Anterior cingulate cortex (tissue), 58 donors: ENCODE measurements around the gene SLIT2.

ENCODE experiments used
- DNase-seq, 58 donors: peaks; one replicate each; lab custom pipeline; 2025; lab: John Stamatoyannopoulos, UW

The SLIT2 gene

DNA sequence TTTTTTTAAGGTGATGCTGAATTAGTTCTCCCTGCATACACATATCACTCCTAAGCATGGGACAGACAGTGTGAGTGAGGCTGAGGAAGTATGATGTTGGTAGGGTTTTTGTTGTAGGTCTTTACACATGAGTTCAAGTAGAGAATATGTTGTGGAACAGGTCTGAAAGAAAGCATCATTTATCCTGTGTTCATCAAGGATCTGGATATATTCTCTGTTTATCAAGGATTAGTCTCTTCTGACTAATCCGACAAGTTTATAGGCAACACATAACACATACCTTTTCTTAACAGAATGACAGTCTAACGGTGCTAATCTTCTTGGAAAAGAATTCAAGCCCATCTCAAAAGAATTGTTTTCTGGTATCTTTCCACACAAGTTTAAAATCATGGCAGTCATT is 10.5 kb downstream of the SLIT2 start:
- no peak for DNase-seq

GRCh38 chr4:20264688-20265087 is 13.0 kb downstream of the SLIT2 start:
- DNase-seq = no peak

- no peak for DNase-seq
Observed at GRCh38 chr4:20265726-20266125, 14.0 kb downstream of the SLIT2 start.

- no peak for DNase-seq
Observed at GRCh38 chr4:20266215-20267082, 14.7 kb downstream of the SLIT2 start.

DNA sequence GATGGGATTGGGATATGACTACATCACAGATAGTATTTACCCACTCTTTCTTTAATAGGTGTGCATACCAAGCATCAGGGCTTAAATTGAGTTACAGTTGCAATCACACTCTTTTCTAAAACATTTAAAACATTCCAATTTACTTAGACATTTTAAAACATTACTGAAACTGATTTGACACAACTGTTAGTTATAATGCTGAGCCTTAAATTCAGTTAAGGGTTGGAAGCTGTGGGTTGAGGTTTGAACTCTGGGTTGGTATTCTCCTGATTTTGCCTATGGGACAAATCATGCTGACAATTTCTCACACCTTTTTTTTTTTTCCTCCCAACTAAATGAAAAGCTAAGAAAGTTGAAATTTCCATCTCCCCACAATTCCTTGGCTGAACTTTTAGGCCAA is 16.3 kb downstream of the SLIT2 start:
- DNase-seq = no peak

DNA sequence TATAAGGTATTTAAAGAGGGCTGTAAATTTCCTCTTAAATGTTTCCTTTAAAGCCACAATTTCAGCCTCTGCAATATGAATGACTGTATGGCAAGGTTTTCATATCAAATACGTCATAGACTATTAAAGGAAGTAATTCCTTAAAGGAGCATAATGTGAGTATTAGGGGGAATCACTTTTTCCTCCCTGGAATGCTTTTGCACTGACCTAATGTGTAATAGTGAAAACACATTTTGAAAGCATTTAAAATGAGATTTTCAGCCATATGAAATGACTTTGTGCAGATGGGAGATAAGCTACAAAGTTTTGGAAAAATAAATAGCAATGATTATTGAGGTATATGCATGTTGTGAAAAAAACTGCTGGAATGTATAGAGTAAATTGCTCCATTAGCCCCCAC is 17.6 kb downstream of the SLIT2 start:
- DNase-seq = no peak

DNA sequence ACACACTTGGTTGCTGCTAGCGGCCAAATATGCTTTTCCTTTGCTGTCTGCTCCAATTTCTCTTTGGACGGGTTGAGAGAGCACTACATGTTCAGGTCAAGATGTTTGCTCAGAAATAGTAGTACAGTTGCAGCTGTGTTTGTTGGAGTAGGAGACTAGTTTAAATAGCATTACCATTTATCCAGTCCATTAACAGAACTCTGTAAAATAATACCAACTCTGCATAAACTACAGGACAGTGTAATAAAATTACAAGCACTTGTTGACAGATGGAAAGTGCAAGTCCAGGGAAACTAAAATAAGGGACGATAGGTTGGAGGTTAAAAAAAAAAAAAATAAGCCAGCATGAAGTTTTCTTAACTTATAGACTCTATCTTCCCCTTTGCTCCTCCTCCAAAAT is 20.2 kb downstream of the SLIT2 start:
- DNase-seq = no peak

DNA sequence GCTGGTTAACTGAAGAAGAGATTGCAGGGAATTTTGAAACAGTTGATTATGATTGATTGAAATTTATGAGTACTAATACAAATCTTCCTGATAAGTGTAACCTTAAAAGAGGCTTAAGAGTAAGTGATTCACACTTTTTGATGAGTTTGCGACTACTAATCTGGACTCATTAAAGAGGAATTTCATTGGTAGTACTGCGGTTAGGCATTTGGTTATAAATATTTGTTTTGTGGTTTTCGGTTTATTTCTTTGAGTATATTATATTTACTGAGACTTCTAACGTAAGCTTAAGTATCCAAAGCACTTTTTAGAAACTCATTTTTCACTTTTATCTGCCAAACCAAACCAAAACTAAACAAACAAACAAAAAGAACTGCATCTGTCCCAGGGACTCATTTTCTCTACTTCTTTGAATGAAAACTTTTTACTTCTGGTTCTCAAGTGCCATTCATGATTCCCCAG is 20.7 kb downstream of the SLIT2 start:
- DNase-seq = no peak

- DNase-seq = no peak
Observed at GRCh38 chr4:20273793-20274192, 22.1 kb downstream of the SLIT2 start.

DNA sequence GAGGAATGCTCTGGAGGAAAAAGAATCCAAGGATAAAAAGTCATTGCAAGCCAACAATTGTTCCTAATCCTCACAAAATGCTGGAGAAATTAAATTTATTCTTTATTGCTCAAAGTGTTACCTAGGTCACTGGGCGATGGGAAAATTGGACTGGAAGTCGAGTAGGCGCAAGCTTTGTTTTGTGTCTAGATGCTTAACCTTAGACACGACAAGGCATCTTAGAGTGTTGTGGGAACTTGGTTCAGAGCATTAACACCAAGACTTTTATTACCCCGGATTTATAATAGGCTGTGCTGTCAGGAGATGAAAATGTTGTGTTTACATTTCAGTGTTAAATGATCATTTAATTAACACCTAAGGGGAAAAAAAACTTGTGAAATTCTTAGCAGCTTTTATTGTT is 25.1 kb downstream of the SLIT2 start:
- no peak for DNase-seq

DNA sequence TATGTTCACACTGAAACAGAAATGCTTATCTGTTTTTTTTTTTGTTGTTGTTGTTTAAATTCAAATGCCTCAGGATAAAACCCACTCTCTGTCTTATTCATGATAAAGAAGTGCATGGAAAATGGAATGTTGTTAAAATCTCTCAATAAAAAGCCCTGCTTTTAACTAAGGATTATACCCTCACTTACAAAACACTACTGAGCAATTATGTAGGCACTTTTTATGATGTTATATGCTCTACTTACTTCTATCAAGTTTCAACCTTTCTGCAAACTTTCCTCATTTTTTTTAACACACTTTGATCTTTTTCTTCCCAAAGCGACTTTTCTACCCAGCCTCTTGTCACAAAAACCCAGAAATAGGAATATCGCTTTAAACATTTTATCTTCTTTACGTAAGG is 26.5 kb downstream of the SLIT2 start:
- DNase-seq = no peak

DNA sequence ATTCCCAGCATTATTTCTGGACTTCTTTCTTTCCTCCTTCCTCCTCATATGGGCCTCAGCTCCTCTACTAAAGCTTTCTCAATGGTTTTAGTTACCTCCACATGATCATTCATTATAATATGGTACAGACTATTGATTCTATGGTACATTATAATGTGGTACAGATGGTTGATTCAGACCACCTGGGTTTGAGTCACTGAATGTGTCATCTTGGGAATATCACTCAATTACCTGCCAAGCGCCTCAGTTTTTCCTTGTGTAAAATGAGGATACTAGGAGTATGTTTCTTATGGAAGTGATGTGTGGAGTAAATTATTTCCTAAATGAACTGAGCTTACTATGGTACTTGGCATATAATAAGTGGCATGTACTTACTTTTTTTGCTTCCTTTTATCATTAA is 27.7 kb downstream of the SLIT2 start:
- DNase-seq = no peak

GRCh38 chr4:20281453-20281852 is 29.7 kb downstream of the SLIT2 start:
- no peak for DNase-seq

GRCh38 chr4:20283039-20283438 is 31.3 kb downstream of the SLIT2 start:
- no peak for DNase-seq

DNA sequence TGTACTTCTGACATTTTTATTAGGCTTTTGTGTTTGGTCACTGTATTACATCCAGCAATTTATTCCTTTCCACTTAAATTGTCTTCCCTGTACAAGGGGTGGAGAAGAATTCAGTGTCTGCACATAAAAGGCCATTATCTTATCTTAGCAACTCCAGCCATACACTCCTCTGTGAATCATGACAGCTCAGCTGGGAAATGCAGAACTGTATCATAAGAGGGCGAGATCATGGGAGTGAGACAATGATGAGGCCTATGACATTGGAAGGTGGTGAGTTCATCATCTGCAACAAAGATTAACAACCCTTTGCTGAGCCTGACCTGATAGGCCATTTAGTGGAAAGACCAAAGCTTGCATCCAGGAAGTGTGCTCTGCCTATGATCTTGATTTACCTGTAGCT is 33.3 kb downstream of the SLIT2 start:
- no peak for DNase-seq

GRCh38 chr4:20287246-20287645 is 35.5 kb downstream of the SLIT2 start:
- no peak for DNase-seq

DNA sequence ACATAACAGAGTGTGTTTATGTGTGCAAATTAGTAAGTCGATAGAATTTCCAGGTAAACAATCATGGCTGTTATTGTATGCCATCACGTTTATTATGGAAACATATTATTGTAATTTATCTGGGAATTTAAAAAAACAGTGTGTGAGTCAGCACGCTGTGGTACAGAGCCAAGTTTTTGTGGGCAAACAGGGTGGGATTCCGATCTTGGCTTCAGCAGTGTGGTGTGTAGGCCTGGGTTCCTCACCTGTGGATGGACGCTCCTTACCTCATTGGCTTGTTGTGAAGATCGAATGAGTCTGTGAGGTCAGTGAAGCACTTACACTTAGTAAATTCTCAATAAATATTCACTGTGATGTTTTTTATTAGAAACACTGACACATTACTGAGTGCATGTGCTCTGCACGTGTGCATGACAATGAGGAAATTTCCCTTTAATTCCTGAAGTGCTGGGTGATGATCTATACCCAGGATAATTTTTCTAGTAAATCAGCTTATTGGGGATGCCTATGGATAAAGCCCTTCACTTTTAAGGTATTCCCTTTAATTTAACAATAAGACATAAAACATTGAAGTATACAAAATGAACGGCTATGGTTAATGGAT is 36.4 kb downstream of the SLIT2 start:
- DNase-seq = no peak

DNA sequence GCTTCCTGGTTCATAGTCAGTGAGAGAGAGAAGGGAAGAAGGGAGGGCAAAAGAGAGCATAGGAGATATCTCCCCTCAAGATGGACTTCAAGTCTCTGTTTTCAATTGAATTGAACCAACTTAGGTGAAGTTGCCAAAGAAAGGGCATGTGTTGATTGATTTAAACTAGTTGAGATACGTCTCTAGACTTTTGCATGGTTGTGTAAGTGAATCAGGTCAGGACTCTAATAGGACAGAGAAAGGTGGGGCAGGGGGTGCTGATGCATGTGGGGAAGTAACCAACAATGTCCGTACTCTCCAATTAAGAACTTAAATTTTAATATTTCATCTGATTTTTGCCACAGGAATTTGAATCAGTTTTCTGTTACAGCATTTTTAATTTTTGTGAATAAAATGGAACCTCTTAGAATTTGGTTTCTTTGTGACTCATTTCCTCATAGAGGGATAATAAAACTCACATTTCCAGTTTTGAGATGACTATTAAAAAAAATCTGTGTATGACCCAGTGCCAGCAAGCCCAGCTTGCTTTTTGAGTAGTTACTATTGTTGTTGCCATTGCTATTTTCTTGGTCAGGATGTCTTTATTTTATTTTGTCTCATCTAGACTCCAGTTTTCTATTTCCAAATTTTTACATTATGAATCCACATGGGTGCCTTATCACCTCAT is 37.3 kb downstream of the SLIT2 start:
- DNase-seq = no peak

DNA sequence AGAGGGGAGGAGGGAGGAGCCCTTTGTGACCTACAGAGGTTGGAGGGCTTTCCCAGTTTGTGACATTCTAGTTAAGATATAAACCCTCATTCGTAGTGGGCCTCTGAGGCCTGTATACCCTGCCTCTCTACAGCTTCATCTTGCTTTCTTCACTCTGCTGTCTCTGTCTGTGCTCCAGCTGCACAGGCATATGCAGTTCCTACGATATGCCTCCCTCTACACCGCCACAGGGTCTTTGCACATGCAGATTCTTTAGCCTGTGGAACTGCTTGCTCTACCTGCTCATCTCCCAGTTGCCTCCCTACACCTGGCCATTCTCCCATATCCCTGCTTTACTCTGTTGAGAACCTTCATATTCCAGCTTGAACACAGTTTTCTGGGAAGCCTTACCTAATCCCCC is 38.1 kb downstream of the SLIT2 start:
- DNase-seq = no peak

DNA sequence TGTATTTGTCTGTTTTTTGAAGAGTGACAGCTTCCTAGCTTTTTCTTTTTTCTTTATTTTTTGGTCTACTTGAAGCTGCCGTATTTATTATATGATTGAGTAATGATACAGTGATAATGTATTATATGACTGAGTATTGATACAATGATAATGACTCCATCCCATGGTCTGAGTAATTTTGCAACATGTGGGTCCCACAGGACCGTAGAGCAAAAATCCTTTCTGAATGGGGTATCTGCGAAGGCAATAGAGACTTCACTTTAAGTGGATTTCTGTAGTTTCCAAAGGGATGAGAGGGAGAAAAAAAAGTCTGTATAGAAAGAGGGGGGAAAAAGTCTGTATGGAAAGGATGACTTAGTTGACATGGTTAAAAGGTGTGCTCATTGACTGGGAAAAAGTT is 41.0 kb downstream of the SLIT2 start:
- DNase-seq = no peak

- no peak for DNase-seq
Observed at GRCh38 chr4:20297261-20297660, 45.6 kb downstream of the SLIT2 start.

DNA sequence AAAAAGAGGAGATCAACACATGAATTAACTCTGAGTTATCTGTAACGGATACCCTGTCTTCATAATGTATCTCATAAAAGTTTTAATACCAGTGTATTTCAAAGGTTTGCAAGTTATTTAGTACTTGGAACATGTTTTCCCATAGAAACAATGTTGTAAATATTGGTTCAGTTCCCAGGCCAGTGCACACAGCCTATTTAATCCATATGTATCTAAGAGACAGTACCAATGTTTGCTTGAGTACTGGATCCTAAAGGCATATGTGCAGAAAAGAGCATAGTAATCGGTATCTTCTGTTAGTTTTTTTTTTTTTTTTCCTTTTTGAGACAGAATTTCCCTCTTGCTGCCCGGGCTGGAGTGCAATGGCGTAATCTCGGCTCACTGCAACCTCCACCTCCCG is 46.1 kb downstream of the SLIT2 start:
- no peak for DNase-seq
